HUES64 (cell line): ENCODE data around the gene NBAS.

ENCODE experiments used
- H3K27ac ChIP-seq: 2 replicates; pipeline ENCODE4 v1.7.0; 2013; ENCODE audit warnings: low read depth, low read length, inconsistent platforms
- H3K27me3 ChIP-seq: 2 replicates; pipeline ENCODE4 v1.6.1; 2013; ENCODE audit warnings: mild to moderate bottlenecking, low read length; ENCODE audit not compliant: insufficient read depth
- H3K36me3 ChIP-seq: 2 replicates; pipeline ENCODE4 v1.6.1; 2013; ENCODE audit warnings: mild to moderate bottlenecking, low read length; ENCODE audit not compliant: insufficient read depth
- H3K4me1 ChIP-seq: 2 replicates; pipeline ENCODE4 v1.6.1; 2013; ENCODE audit warnings: mild to moderate bottlenecking, low read length, moderate library complexity; ENCODE audit not compliant: insufficient read depth
- H3K4me3 ChIP-seq: 2 replicates; pipeline ENCODE4 v1.5.1; 2013; ENCODE audit warnings: mild to moderate bottlenecking, low read length, moderate library complexity
- H3K9ac ChIP-seq: 2 replicates; pipeline ENCODE4 v1.6.1; 2013; ENCODE audit warnings: mild to moderate bottlenecking, low read depth, low read length
- H3K9me3 ChIP-seq: 2 replicates; pipeline ENCODE4 v1.6.1; 2013; ENCODE audit warnings: low read depth, low read length; ENCODE audit not compliant: insufficient read depth
- WGBS: fragments of 150-250, 120-280 bp; methylation state at CpG from one replicate; pipeline ENCODE4 v1.1.7; 2013; ENCODE audit warnings: missing lambda C conversion rate; 5-methylcytosine and 5-hydroxymethylcytosine counted together

NBAS gene

DNA sequence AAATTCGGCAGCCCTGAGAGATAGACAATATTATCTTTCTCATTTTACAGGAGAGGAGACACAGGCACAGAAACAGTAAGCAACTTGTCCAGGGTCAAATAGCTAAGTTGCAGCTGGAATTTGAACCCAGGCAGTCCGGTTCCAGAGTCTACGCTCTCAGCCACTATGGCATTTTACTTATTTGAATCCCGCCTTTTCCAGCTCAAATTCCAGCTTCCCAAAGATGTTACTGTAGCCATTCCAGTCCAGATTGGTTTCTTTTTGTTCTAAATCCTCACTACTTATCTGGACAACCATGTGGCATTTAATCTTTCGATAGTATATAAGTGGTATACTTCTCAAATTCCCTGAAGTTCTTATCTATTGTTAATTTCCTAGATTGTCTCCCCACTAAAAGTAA, 125.7 kb downstream of the NBAS start:
- no peak overlapping the region for H3K4me3 ChIP-seq
- H3K9me3 ChIP-seq, result peaks cover 6% of the 10 kb centered on the region; the same call in 1 of the 2 replicates
- no peak overlapping the region for H3K9ac ChIP-seq
- H3K36me3 ChIP-seq, result no peaks in the 10 kb centered on the region
- 73% methylated on average over 4 of the region's 5 CpGs for WGBS
- H3K4me1 ChIP-seq, result no peaks in the 10 kb centered on the region
- H3K27me3 ChIP-seq, result no peaks in the 10 kb centered on the region
- no peak overlapping the region for H3K27ac ChIP-seq

DNA sequence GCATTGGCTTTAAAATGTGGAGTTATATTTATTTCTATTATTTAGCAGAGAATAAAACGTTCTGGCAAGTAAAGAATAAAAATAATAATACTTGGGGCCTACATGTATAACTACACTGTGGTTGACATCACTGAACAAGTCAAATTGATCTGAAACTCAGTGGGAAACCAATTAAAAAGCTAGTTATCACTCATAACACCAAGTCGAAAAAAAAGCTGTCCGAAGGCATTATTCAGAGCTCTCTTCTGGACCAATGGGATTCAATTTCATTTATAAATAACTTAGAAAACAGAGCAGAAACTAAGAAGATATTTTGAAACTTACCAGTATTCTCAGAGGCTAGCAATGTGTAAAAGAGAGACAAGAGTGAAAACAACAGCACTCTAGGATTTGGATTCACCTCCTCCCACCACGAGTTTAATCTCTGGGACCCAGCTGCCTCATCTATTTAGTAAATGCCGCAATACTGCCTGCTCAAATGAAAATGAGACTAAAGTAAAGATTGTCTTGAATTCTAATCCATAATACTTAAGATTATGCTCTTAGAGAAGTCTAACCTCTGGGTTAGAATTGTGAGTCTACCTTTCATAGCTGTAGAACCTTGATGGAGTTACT, 128.4 kb downstream of the NBAS start:
- no peaks in the 10 kb centered on the region for H3K4me1 ChIP-seq
- H3K36me3 ChIP-seq, result no peaks in the 10 kb centered on the region
- H3K9me3 ChIP-seq, result no peaks in the 10 kb centered on the region
- H3K9ac ChIP-seq, result no peak overlapping the region
- no peak overlapping the region for H3K4me3 ChIP-seq
- H3K27me3 ChIP-seq, result no peaks in the 10 kb centered on the region
- H3K27ac ChIP-seq, result no peak overlapping the region
- 95% methylated on average over 4 of the region's 5 CpGs for WGBS

DNA sequence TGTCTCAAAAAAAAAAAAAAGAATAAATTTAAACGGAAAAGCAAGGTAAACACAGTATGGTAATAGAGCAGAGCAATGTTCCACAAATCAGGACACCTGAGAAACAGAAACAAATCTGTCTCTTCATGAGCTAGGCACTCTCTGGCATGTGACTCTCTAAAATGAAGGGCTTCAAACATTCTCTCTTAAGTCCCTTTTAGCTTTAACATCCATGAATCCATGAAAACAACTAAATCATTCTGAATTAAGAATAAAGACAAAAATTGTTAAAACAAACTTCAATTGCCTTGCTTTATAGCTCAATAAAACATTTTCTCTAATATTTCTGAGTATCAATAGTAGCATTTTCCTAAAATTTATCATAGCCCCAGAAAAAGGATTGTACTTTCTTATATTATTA, 132.1 kb downstream of the NBAS start:
- H3K4me3 ChIP-seq, result no peak overlapping the region
- no peaks in the 10 kb centered on the region for H3K9me3 ChIP-seq
- H3K27ac ChIP-seq, result no peak overlapping the region
- peaks cover 8% of the 10 kb centered on the region; the same call in 1 of the 2 replicates for H3K4me1 ChIP-seq
- no peak overlapping the region for H3K9ac ChIP-seq
- H3K27me3 ChIP-seq, result no peaks in the 10 kb centered on the region
- 100% methylated on average over 1 of the region's 1 CpG for WGBS
- peaks cover 4% of the 10 kb centered on the region; the same call in 1 of the 2 replicates for H3K36me3 ChIP-seq

DNA sequence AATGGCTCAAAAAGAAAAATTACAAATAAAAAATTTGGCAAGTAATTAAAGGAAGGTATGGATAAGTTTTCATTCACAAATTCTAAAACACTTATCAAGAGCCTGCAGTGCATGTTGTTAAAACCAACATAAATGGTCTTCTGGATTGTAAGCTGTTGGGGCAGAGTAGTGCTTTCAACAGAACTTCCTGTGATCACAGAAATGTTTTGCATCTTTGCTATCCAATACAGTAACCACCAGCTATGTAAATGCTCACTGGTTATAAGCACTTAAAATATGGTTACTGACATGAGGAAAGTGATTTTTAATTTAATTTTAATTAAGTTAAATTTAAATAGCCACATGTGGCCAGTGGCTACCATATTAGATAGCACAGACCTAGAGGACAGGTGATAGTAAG, 133.1 kb downstream of the NBAS start:
- Histone ChIP-seq H3K4me3 (no peak overlapping the region), H3K9ac (no peak overlapping the region), H3K27me3 (no peaks in the 10 kb centered on the region), H3K27ac (no peak overlapping the region), H3K9me3 (no peaks in the 10 kb centered on the region), H3K36me3 (peaks cover 12% of the 10 kb centered on the region; the same call in 1 of the 2 replicates), H3K4me1 (peaks cover 8% of the 10 kb centered on the region; the same call in 1 of the 2 replicates)

DNA sequence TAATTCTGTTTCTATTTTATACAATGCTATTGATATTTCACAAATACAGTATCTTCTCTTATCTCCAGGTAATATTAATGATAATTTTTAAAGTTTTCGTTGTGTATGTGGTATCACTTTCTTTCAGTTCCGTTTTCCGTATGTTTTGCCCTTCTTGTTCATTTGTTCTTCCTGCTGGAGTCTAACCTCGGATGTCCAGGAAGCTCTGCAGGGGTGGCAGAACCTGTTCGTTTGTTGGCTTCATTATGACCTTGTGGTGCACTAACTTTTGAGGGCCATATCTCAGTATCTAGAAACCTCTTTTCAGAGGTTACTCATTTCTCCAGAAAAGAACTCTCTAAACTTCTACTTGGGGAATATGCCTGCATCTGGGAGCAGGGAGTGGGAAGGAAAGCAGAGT, 134.5 kb downstream of the NBAS start:
- Histone ChIP-seq H3K4me3 (no peak overlapping the region), H3K9me3 (no peaks in the 10 kb centered on the region), H3K9ac (no peak overlapping the region), H3K36me3 (peaks cover 12% of the 10 kb centered on the region; the same call in 1 of the 2 replicates), H3K27ac (no peak overlapping the region), H3K27me3 (no peaks in the 10 kb centered on the region), H3K4me1 (peaks cover 8% of the 10 kb centered on the region; the same call in 1 of the 2 replicates)
- 92% methylated on average over 5 of the region's 5 CpGs for WGBS

DNA sequence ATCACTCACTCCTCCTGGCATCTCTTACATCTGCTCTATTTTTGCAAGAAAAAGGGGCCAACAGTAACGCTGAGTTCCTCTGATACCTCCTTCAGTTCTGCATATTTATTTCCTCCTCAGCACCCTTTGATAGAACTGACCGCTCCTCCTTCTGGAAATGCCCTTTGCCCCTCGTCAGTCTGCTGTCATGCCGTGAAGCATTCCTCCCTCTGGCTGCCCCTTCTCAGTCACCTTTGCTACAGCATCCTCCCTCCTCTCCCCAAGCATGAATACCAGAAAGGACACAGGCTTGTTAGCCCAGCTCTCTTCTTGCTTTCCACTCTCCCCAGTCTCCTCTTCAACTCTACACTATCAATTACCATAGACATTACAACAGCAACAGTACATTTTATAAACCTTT, 135.4 kb downstream of the NBAS start:
- Histone ChIP-seq H3K9me3 (no peaks in the 10 kb centered on the region), H3K36me3 (peaks cover 12% of the 10 kb centered on the region; the same call in 1 of the 2 replicates)
- WGBS, result 41% methylated on average over 4 of the region's 4 CpGs

DNA sequence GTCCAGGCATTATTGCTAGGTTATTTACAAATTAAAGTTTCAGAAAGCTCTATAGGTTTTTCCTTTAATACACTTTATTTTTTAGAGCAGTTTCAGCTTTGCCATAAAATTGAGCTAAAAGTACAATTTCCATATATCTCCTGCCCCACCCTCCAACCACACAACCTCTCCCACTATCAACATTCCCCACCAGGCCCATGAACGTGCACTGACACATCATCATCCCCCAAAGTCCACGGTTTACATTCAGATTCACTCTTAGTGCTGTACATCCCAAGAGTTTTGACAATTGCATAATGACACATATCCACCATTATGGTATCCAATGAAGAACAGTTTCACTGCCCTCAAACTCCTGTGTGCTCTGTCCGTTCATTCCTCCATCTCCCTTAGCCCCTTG, 139.4 kb downstream of the NBAS start:
- Histone ChIP-seq H3K4me3 (no peak overlapping the region), H3K27me3 (no peaks in the 10 kb centered on the region), H3K36me3 (peaks cover 12% of the 10 kb centered on the region; the same call in 1 of the 2 replicates), H3K27ac (no peak overlapping the region), H3K9ac (no peak overlapping the region), H3K4me1 (peaks cover 8% of the 10 kb centered on the region; the same call in 1 of the 2 replicates), H3K9me3 (no peaks in the 10 kb centered on the region)
- WGBS, result 91% methylated on average over 3 of the region's 3 CpGs

More for the DNA sequence above, 135.4 kb downstream of the NBAS start:
- Histone ChIP-seq H3K27ac (no peak overlapping the region), H3K4me1 (peaks cover 8% of the 10 kb centered on the region; the same call in 1 of the 2 replicates), H3K27me3 (no peaks in the 10 kb centered on the region), H3K4me3 (no peak overlapping the region), H3K9ac (no peak overlapping the region)

DNA sequence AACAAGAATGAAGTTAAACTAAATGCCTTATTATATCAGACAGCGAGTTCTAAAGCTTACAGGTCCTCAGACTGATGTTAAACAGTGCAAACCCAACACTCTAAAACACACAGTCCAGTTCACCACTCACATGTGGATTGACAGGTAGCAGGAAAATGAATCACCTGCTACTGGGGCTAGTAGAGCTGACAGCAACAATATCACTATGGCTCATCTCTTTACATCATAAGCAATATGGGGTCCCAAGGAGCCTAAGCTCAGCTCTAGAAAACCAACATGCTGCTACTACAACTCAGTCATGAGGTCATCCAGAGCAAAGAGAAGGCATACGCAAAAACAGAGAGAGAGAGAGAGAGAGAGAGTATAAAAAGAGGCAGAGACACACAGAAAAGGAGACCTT, 145.4 kb downstream of the NBAS start:
- Histone ChIP-seq H3K27me3 (no peaks in the 10 kb centered on the region), H3K4me1 (no peaks in the 10 kb centered on the region), H3K36me3 (peaks cover 11% of the 10 kb centered on the region; the same call in 1 of the 2 replicates), H3K4me3 (no peak overlapping the region), H3K9ac (no peak overlapping the region), H3K27ac (no peak overlapping the region), H3K9me3 (no peaks in the 10 kb centered on the region)
- WGBS, result 92% methylated on average over 2 of the region's 2 CpGs

DNA sequence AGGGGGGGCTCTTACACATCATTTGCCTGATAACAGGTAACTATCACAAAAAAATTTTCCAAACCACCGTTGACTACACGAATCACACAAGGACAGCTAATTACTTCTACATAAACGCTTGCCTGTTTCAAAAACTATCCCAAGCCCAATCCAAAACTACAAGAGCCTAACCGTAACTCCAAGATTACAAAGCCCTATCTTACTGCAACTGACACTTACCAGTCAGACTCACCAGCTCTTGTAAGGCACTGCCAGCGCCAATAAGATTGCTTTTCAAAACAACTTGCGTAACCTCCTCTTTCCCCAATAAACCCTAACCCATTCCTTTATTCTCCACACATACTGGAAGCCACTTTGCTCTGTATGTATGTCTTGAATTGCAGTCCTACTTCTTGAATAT, 148.4 kb downstream of the NBAS start:
- Histone ChIP-seq H3K4me3 (no peak overlapping the region), H3K27ac (no peak overlapping the region), H3K27me3 (no peaks in the 10 kb centered on the region), H3K4me1 (no peaks in the 10 kb centered on the region), H3K36me3 (peaks cover 14% of the 10 kb centered on the region; the same call in 1 of the 2 replicates), H3K9me3 (no peaks in the 10 kb centered on the region), H3K9ac (no peak overlapping the region)
- WGBS, result 93% methylated on average over 6 of the region's 6 CpGs

DNA sequence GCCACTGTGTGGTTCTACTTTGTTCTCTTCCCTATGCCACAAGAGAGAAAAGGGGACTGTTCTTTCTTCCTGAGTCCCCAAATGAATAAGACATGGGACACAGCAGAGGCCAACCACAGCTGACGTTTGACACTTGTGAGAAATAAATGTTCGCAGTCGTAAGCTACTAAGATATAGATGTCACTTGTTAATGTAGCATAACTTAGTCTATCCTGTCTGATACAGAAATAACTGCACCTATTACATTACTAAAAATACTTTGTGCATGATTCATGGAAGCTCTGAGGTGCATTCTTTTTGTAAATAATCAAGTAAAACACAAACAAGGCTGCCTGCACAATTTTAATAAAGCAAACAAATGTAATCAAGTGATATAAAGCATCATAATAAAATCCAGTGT, 148.8 kb downstream of the NBAS start:
- H3K9me3 ChIP-seq, result no peaks in the 10 kb centered on the region
- no peak overlapping the region for H3K4me3 ChIP-seq
- no peak overlapping the region for H3K9ac ChIP-seq
- H3K27ac ChIP-seq, result no peak overlapping the region
- peaks cover 14% of the 10 kb centered on the region; the same call in 1 of the 2 replicates for H3K36me3 ChIP-seq
- H3K4me1 ChIP-seq, result peaks cover 3% of the 10 kb centered on the region; the same call in 1 of the 2 replicates
- WGBS, result 92% methylated on average over 3 of the region's 3 CpGs
- H3K27me3 ChIP-seq, result no peaks in the 10 kb centered on the region

DNA sequence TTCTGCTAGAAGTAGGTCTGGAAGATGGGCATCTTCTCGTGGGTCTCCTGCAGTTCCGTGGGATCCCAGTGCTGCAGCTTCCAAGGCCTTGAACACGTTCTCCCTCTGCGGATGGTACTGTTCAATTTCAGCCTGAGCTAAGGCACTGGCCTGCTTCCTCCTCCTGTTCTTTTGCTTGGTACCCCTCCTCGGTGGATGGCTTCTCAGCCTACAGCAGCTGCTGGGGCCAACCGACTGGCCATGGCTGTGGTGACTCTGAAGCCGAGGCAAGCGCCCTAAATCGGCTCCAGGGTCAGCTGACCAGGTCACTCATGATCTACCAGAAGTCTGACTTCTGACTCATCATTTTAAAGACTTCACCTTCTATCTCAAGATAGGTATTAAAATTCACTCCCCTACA, 150.2 kb downstream of the NBAS start:
- Histone ChIP-seq H3K27me3 (no peaks in the 10 kb centered on the region), H3K27ac (no peak overlapping the region), H3K4me3 (no peak overlapping the region), H3K9ac (no peak overlapping the region), H3K9me3 (no peaks in the 10 kb centered on the region), H3K36me3 (peaks cover 14% of the 10 kb centered on the region; the same call in 1 of the 2 replicates), H3K4me1 (peaks cover 4% of the 10 kb centered on the region; the same call in 1 of the 2 replicates)
- WGBS, result 95% methylated on average over 9 of the region's 9 CpGs
